Duodenal mucosa (tissue), 2 donors: ENCODE data around the gene ALDH8A1.
"Not testable (repeated sequence)": the region's sequence is repeated elsewhere in the genome, so short reads cannot be mapped to it uniquely, and the experiment has no call there.

ENCODE experiments used
- H3K27ac ChIP-seq: one replicate; pipeline ENCODE4 v1.7.0; 2013; ENCODE audit warnings: low read depth, low read length
- H3K27me3 ChIP-seq, 2 donors: one replicate each; pipeline ENCODE4 v1.7.0; 2013; ENCODE audit warnings: low read length in 2 of 2, control low read depth in 1 of 2; ENCODE audit not compliant: insufficient read depth in 2 of 2, control insufficient read depth in 1 of 2
- H3K36me3 ChIP-seq, 2 donors: one replicate each; pipeline ENCODE4 v1.7.0; 2013; ENCODE audit warnings: low read length in 2 of 2, control low read depth in 1 of 2; ENCODE audit not compliant: insufficient read depth in 2 of 2, control insufficient read depth in 1 of 2
- H3K4me1 ChIP-seq, 2 donors: one replicate each; pipeline ENCODE4 v1.7.0; 2013; ENCODE audit warnings: low read length in 2 of 2, control low read depth in 1 of 2; ENCODE audit not compliant: insufficient read depth in 2 of 2, control insufficient read depth in 1 of 2
- H3K4me3 ChIP-seq, 2 donors: one replicate each; pipeline ENCODE4 v1.7.0; 2013; ENCODE audit warnings: low read length in 2 of 2, low read depth in 1 of 2
- H3K9ac ChIP-seq, 2 donors: one replicate each; pipeline ENCODE4 v1.7.0; 2013; ENCODE audit warnings: low read length in 2 of 2, low read depth in 1 of 2
- H3K9me3 ChIP-seq, 2 donors: one replicate each; pipeline ENCODE4 v1.7.0; 2013; ENCODE audit warnings: low read length in 2 of 2, control low read depth in 1 of 2; ENCODE audit not compliant: control insufficient read depth in 1 of 2

Gene ALDH8A1

DNA sequence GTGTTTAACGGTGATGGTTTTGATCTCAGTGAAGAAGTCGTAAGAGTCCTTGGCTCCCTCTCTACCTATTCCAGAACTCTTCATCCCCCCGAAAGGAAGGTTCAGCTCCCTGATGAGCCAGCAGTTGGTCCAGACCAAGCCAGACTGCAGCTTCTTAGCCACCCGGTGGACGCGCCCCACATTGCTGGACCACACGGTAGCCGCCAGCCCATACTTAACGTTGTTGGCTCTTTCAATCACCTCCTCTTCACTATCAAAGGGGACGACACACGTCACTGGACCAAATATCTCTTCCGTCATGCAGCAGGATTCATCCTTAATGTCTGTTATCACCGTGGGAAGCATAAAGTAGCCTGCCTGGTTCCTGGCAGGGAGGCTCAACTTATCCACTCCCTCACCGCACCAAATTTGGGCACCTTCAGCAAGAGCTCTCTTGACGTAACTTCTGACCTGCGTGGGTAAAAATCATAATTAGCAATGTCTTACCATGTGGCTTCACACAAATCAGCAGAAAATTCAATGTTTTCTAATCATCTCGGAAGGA, 31.4 kb downstream of the ALDH8A1 start:
- no peak overlapping the region for H3K9ac ChIP-seq
- no peaks in the 10 kb centered on the region for H3K4me1 ChIP-seq
- H3K27ac ChIP-seq = no peak overlapping the region

DNA sequence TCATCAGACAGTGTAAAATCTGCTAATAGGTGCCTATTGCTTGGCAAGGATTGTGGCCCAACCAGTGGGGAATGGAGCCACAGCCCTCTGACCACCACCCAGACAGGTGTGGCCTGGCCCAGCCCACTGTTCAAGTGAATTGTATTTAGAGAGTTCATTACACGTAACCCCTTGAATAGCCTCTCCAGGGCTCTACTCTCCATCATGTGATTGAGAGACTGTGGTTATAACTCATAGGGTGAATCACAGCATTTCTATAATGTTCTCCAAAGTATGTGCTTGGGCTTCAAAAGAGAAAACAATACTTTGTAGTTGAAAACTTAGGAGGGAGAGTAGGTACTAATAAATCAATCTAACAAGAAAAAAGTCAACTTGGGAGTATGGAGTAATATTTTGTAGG, 38.4 kb downstream of the ALDH8A1 start:
- H3K27me3 ChIP-seq = no peaks in the 10 kb centered on the region
- no peaks in the 10 kb centered on the region for H3K9me3 ChIP-seq
- H3K4me1 ChIP-seq = no peaks in the 10 kb centered on the region
- no peaks in the 10 kb centered on the region for H3K36me3 ChIP-seq
- H3K27ac ChIP-seq = no peak overlapping the region
- H3K9ac ChIP-seq = no peak overlapping the region
- H3K4me3 ChIP-seq = no peak overlapping the region

More for the DNA sequence above, 31.4 kb downstream of the ALDH8A1 start:
- H3K27me3 ChIP-seq = no peaks in the 10 kb centered on the region
- H3K36me3 ChIP-seq = no peaks in the 10 kb centered on the region
- H3K9me3 ChIP-seq = no peaks in the 10 kb centered on the region
- no peak overlapping the region for H3K4me3 ChIP-seq

DNA sequence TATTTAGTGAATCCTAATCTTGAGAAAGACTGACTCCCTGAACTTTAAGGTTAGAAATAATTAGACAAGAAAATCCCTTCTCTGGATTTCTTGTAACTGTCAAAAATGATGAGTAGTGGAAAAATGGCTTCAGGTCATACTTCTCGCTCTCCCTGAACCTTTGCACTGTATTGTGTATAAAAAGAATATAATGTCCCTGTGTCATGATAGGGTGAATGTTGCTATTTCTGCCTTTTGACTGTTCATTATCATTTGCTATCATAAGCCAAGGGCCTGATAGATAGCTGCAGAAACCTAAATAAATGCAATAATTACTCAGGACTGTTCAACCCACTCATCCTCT, 39.3 kb downstream of the ALDH8A1 start:
- Histone ChIP-seq H3K4me3 (no peak overlapping the region), H3K9ac (no peak overlapping the region), H3K9me3 (no peaks in the 10 kb centered on the region), H3K4me1 (no peaks in the 10 kb centered on the region), H3K27me3 (no peaks in the 10 kb centered on the region), H3K27ac (no peak overlapping the region), H3K36me3 (no peaks in the 10 kb centered on the region)

GRCh38 chr6:134909701-134910592, 40.0 kb downstream of the ALDH8A1 start:
- H3K4me3 ChIP-seq = no peak overlapping the region
- no peaks in the 10 kb centered on the region for H3K9me3 ChIP-seq
- H3K27me3 ChIP-seq = no peaks in the 10 kb centered on the region
- no peak overlapping the region for H3K27ac ChIP-seq
- no peaks in the 10 kb centered on the region for H3K4me1 ChIP-seq
- H3K36me3 ChIP-seq = no peaks in the 10 kb centered on the region
- no peak overlapping the region for H3K9ac ChIP-seq

GRCh38 chr6:134908906-134909516, 40.9 kb downstream of the ALDH8A1 start:
- H3K4me1 ChIP-seq = no peaks in the 10 kb centered on the region
- H3K4me3 ChIP-seq = no peak overlapping the region
- H3K9ac ChIP-seq = no peak overlapping the region
- H3K27ac ChIP-seq = no peak overlapping the region
- no peaks in the 10 kb centered on the region for H3K27me3 ChIP-seq
- no peaks in the 10 kb centered on the region for H3K9me3 ChIP-seq
- no peaks in the 10 kb centered on the region for H3K36me3 ChIP-seq

GRCh38 chr6:134904731-134905130, 45.2 kb downstream of the ALDH8A1 start:
- H3K9ac ChIP-seq, H3K4me1 ChIP-seq, H3K9me3 ChIP-seq, H3K4me3 ChIP-seq, H3K27ac ChIP-seq, H3K36me3 ChIP-seq, H3K27me3 ChIP-seq: not testable (repeated sequence)

DNA sequence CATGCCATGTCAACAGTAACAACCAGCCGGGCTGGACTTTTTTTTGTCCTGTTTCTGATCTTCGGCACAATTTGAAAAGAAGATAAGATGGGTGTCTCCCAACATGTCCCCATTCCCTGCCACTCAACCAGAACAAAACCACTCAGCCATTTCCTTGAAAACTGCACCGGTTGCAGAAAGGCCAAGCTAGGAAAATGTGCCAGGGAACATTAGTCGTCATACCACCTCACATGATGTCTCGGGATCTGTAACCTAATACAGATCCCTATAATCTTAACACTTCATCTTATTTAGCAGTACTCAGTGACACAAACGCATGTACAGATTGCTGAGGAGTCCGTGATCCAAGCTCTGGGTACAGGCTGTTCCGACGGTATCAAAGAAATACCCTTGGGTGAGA, 46.5 kb downstream of the ALDH8A1 start:
- Histone ChIP-seq H3K4me3 (no peak overlapping the region), H3K27ac (no peak overlapping the region), H3K36me3 (no peaks in the 10 kb centered on the region), H3K9ac (no peak overlapping the region), H3K4me1 (no peaks in the 10 kb centered on the region), H3K27me3 (no peaks in the 10 kb centered on the region), H3K9me3 (no peaks in the 10 kb centered on the region)

DNA sequence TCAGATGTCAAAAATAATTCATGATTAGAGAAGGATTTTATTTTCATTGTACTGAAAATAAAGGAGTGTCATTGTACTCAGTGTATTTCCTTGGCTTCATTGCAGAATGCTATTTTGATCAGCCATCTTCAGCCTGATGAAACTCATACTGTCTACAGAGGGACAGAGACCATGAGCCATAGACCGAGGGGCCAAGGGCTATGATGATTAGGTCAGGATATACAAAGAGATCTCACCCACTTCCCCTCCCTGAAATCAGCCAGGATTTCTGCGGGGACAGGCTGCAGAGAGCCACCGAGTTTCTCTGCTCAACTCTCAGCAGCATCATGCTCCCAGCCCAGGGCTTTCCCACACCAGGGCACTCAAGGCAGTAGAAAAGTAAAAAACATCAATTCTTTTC, 47.0 kb downstream of the ALDH8A1 start:
- Histone ChIP-seq H3K27ac (no peak overlapping the region), H3K9ac (no peak overlapping the region), H3K4me1 (no peaks in the 10 kb centered on the region), H3K27me3 (no peaks in the 10 kb centered on the region), H3K36me3 (no peaks in the 10 kb centered on the region), H3K9me3 (no peaks in the 10 kb centered on the region), H3K4me3 (no peak overlapping the region)

GRCh38 chr6:134902074-134902861, 47.6 kb downstream of the ALDH8A1 start:
- Histone ChIP-seq H3K4me1 (no peaks in the 10 kb centered on the region), H3K4me3 (no peak overlapping the region), H3K27me3 (no peaks in the 10 kb centered on the region), H3K9me3 (no peaks in the 10 kb centered on the region), H3K36me3 (no peaks in the 10 kb centered on the region), H3K27ac (no peak overlapping the region), H3K9ac (no peak overlapping the region)

GRCh38 chr6:134898575-134898974, 51.3 kb downstream of the ALDH8A1 start:
- H3K4me1 ChIP-seq = no peaks in the 10 kb centered on the region
- no peaks in the 10 kb centered on the region for H3K36me3 ChIP-seq
- H3K27ac ChIP-seq = no peak overlapping the region
- no peak overlapping the region for H3K9ac ChIP-seq
- H3K27me3 ChIP-seq = no peaks in the 10 kb centered on the region
- no peak overlapping the region for H3K4me3 ChIP-seq
- no peaks in the 10 kb centered on the region for H3K9me3 ChIP-seq
